ENCODE results near the gene SUFU.

The SUFU gene

DNA sequence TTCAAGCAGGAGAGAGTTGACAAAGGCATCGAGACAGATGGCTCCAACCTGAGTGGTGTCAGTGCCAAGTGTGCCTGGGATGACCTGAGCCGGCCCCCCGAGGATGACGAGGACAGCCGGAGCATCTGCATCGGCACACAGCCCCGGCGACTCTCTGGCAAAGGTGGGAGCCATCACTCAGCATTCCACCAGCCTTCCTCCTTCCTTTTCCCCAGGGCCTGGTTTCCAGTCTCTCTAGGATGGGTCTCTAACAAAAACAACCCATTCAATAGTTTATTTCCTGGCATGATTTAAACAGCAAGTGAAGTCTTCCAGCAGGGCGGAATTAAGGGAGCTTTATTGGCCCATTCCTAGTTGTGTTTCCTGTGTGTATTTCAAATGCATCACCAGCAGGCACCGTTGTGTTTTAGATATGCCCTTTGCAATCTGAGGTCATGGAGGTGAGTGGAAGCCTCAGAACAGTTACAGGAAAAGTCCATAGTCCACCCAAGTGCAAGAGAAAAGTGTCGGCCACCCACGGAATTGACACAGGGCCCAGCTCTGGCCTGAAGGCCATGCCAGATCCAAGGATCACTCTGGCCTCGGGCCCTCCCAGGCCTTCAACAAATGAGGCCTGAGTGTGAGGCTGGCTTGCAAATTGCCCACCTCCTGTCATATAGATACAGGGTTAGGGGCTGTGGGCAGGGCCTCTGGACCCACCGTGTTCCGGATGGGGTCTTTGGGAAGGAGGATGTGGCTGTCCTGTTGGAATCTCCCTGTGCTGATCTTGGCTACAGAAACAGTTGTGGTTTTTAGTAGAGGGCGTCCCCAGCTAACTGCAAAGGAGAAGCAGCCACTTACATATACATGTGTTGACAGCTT lies 93.6 kb downstream of the SUFU start:
- no peak for DNase-seq

DNA sequence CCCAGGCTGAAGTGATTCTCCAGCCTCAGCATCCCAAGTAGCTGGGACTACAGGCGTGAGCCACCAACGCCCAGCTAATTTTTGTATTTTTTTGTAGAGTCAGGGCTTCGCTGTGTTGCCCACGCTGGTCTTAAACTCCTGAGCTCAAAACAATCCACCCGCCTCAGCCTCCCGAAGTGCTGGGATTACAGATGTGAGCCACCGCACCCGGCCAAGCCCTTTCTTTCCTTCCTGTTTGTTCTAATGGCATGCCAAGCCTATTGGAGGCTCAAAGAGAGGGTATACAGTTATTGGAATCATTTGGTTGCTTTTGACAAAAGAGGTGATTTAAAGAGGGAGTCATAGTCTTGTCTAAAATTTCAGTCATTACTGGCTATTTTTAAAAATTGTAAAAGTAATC lies 94.5 kb downstream of the SUFU start:
- no peak for DNase-seq

DNA sequence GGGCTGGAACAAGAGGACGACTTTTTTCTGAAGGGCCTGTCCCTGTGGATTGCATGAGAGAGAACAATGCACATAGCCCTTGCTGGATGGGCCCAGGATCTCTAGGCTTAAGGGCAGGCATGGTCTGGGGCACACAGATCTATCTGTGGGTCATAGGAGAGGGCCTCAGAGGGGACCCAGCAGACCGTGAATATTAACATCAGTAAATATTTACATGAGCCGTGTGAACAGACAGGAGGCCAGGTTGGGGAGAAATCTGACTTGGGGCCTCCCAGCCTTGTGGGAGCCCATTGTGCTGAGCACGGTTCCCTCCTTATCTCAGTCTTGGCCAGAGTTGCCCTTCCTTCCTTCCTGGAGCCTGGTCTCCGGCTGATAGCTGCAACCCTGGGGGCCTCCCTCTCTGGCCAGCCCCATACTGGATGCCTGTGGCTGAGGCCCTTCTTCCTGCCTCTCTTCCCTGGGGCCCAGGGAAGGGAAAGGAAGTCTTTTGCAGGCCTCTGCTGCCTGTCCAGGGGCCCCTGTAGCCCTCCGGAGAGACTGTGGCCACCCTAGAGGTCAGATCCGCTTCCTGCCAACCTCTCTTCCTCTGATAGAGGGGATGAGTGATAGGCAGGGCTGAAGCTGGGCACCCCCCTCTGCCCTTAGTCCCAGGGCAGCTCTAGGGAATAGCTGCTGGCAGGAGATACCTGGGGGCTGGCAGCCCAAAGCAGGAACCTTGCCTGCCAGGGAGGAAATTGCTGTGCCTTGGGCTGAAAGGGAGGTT lies 96.0 kb downstream of the SUFU start:
- DNase-seq: no peak

DNA sequence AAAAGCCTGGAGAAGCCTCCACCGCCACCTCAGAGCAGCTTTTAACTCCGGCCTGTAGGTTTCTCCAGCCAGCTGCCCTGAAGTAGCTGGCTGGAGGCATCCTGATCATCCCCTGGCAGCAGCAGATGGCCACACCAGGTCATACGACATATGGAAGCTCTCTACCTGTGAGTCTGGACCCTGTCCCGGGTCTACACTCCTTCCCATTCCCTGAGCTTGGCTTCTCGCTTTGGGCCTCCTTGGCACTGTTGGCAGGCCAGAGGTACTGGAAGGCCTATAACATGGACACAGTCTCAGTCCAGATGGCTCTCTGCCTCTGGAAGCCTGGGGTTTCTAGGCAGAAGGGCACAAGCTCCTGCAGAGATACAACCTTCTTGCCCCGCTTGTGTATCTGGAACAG lies 97.0 kb downstream of the SUFU start:
- no peak for DNase-seq

DNA sequence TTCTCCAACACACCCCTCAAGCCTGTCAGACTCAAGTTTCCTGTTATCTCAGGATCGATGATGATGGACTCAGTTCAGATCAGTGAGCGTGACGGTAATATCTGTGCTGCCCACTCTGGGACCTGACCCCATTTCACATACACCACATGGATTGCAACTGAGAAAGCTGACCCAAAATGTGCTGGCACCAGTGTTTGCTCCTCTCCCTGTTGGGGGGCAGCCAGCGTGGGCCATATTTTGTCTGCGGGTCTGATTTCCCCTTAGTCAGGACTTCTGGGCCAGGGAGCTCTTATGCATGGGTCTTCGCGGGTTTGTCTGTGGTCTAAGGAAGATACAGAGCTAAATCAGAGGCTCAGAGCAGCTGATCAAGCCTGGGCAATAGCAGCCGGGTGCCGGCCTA lies 97.9 kb downstream of the SUFU start:
- DNase-seq: no peak

DNA sequence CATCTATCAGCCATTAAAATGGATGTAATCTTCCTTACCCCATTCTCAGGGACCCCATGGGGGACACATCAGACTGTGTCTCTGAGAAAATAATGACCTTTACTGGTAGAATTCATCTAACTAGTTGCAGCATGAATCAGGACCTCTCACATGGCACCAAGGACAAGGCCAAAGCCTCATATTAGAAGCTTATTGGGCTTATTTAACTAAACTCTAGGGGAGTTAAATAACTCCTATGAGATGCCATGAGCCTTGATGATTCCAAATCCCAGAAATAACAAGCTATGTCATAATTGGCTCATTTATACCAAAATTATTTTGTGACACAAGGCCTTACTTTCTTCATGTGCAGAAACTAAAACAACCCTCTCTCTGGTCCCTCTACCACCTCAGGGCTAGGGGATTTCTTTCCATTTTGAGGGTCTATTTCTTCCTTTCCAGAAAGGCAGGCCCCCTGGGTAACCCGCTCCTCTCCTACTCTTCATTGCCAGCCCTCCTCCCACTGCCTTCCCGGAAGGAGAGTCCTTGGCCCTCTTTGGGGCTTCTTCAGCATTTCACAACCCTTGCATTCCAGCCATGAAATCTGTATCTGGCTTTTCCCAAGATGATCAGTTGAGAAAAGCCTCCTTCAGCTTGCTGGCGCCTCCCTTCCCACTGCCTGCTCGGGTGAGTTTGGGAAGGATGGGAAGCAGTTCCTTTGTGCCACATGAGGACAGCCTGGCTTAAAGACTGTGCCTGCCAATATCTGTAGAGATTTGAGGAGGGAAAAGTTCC lies 98.7 kb downstream of the SUFU start:
- no peak for DNase-seq

DNA sequence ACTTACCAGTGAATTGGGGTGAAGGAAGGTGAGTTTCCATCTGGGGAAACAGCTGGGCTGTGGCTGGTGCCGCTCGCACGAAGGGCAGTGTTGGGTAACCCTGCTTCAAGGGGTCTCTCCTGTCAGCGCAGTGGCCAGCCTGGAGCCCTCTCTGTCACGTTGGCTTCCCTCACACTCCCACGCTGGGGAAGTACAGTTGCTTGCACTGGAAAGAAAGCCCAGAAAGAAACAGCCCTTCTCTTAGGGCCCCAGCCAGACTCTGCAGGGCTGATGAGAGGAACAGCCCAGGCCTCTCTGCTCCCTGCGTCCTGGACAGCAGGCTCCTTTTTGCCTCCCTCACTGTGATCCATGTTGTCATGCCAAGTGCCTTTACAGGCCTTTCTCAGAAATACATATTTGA lies 100.2 kb downstream of the SUFU start:
- DNase-seq: no peak

DNA sequence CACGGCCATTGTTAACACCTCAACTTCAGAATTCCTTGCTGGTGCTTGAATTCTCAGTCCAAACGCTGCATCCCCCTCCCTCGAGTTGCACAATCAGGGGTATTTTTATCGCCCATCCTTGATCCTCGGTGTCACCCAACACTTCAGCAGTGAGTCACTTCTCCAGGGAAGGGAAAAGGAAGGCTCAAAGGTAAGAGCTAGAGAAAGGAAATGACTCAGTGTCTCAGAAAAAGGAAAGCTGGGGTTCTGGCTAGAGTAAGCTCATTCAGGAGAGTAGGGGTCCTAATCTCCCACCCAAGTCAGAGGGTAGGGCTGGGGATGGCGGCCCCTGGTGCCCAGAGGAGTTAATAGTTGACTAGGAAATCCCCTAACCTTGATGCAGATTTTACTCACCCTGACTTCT lies 100.7 kb downstream of the SUFU start:
- no peak for DNase-seq

DNA sequence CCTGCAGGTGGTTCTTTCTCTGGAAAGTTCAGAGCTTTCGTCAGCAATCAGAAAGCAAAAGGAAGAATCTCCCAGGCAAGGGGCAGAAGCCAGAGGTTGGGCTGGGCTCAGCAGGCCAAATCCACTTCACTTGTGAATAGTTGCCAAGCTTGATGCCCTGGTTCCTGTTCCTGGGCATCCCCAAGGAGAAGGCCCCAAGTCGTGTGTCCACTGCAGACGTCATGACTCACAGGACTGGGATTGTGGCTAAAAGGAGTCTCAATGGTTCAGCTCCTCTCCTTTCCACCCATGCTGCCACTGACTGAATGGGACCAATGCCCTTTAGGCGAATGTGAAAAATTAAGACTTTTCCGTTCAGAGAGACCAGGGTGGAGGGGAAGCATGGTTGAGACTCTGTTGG lies 101.9 kb downstream of the SUFU start:
- no peak for DNase-seq

DNA sequence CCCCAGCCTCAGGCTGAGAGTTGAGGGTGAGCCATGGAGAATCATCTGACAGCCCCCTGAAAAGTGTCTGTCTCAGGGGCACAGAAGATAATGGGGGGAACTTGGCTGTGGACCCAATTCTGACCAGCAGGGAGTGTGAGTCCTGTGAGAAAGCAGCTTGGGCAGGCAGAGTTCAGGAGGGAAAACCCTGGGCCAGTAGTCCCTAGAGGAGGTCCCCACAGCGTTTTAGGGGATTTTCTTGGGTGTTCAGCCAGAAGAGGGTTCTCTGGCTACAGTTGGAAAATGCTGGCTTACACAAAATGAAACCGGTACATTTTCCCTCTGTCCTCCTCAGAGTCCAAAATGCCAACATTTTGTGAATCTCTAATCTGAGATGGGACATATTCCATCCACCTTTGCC lies 104.7 kb downstream of the SUFU start:
- no peak for DNase-seq

DNA sequence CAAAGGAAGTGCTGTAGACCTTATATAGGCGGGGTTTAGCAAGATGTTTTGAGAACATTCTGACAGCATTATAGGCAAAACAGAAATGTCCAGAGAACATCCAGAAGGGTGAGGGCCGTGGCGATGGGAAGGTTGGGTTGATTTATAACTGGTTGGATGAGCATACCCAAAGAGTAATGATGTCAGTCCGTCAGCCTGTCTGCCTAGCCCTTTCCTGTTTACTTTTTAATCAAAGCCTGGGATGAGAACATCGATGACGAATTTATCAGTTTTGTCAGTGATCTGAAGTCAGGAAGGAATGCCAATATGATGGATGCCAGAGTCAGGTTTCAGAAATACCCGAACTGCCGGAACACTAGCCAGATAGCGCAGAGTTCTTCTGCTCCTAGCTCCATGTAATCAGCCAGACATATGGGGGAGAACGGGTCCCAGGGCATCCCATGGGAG lies 106.7 kb downstream of the SUFU start:
- DNase-seq: peak; percentile 60

DNA sequence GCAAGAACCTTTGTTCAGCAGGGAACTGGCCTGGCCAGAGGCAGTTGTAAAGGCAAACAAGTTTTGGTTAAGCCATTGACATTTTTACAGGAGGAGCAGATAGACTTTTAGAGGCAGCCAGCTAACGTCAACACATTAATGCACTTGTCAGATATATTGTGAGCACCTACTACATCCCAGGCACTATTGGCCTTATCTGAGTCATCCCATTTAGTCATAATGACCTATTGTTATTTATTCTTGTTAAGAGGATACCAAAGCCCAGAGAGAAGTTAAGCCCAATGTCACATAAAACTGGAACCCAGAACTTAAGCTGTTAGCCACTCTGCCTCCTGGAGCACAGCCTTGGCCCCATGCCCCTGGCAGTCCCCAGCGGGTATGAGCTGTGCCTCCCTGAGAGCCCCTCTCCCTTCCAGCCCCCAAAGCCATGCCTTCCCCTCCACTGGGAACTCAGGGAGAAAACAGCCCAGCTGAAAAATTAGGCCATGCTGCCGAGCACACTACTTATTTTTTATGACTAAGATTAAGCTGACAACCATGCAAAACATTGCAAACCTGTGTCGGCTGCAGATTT lies 107.8 kb downstream of the SUFU start:
- DNase-seq: no peak

DNA sequence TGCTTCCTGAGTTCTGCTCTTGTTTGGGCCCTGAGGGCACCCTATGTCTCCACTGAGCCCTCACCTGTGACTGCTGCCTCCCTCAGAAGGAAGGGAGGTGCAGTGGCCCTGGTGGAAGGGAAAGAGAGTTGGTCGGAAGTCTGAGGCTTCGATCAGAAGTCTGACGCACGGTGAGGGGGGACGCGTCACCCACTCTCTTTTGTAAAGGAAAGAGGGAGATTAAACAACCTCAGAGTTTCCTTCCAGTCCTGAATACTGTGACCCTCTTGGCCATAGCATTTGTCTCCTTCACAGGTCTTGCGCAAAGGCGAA lies 109.1 kb downstream of the SUFU start:
- DNase-seq: peak; percentile 75

DNA sequence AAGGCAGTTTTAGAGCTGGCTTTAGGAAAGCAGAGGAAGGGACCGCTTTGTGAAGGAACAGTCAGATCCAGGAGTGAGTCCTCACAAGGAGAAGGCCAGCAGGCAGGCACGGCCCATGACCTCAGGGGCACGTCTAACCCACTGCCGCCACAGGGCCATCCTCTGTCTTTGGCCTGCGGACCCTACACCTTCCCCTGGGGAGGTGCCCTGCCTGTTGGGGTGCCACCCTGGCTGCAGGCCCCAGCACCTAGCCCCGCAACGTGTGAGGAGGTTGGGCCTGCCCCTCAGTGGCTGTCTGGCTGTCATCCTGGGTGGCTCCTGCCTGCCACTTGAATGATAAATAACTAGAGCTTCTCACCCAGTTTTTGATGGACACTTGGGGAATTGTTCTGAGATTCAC lies 109.5 kb downstream of the SUFU start:
- DNase-seq: peak; percentile 37

DNA sequence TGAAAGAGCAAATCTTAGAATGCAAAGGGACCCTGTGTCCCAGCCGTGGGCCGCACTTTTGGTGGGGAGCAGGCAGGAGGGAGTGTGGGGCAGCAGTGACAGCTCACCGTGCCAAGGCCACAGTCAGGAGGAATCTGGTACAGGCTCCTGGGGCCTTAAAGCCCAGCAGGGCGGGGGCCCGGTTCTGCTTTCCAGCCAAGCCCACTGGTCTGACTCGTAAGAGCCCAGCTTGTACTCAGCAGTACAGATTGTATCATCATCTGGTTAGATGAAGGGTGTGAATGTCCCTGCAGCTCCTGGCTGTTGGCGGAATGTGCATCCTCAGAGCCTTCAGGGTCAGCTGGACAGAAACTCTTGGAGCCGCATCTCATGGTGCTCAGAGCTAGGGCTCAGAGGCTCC lies 110.0 kb downstream of the SUFU start:
- no peak for DNase-seq

DNA sequence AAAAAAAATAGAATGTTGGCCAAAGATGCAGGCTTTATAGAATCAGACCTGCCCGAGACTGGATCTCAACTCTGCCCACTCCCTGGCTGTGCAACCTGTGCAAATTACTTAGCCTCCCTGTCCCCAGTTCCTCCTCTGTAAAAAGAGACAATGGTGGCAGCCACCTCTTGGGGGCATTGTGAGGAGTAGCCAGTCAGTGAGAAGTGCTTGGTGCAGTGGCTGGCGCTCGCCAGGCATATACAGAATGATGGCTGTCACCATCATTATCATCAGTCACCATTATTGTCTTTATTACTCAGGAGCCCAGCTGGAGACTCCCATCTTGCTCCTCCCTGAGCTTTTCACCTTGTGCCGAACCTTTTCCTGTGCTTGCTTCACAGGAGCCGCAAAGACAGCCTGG lies 111.1 kb downstream of the SUFU start:
- no peak for DNase-seq

DNA sequence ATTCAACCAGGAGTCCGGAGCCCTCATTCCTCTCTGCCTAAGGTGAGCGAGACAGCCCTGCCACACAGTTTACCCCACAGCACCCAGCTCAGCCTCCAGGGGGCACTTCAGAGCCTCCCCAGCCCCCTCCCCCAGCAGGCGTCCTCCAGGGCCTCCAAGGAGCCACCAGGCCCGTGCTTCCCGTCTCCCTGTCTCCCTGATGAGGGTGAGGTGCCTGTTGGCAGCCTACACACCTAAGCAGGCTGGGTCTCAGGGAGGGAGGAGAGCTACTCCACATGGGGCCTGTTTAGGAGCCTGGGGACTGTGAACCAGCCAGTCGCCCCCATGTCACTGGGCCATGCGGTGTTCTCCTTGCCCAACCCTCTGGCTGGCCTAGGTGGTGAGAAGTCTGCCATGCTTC lies 111.6 kb downstream of the SUFU start:
- DNase-seq: no peak

DNA sequence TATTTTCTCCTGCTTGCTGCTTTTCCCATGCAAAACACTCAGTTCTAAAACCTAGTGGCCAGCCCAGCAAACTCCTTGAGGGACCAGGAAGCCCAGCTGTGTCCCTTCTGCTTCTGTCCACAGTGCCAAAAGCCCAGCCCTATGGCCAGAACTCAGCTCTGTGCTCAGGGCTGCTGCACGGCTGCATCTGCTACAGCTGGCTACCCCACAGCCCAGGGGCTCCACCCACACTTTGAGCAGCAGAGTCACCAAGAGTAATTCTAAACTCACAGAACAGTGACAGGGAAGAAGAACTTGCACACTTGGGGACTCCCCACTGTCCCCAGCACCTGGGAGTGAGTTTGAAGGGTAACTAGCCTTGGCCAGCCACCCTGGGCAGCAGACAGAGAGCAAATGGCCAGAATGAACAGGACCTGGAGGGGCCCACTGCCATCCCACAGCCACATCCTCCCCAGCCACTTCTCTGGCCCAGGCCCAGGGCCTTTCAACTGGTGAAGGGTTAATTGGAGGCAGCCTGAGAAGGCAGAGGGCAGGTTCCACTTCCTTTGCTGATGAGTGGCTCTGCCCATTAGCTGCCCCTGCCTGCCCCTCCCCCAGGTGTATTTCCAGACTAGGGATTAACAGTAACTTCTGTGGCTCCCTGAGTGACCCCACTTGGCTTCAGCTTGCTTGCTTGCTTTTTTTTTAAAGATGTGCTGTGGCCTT lies 112.4 kb downstream of the SUFU start:
- DNase-seq: no peak

DNA sequence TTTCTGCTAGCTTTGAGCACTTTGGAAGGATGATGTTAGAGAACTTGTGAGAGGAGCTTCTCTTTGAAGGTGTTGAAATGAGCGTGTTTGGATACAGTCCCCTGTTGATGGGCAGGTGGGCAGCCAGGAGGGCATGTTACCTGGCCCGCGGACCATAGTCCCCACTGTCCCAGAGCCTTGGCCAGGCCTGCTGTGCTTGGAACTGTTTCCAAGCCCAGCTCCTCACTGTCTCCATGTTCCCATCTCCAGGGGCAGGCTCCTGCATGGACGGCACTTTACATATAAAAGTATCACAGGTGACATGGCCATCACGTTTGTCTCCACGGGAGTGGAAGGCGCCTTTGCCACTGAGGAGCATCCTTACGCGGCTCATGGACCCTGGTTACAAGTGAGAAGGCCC lies 113.3 kb downstream of the SUFU start:
- DNase-seq: no peak

DNA sequence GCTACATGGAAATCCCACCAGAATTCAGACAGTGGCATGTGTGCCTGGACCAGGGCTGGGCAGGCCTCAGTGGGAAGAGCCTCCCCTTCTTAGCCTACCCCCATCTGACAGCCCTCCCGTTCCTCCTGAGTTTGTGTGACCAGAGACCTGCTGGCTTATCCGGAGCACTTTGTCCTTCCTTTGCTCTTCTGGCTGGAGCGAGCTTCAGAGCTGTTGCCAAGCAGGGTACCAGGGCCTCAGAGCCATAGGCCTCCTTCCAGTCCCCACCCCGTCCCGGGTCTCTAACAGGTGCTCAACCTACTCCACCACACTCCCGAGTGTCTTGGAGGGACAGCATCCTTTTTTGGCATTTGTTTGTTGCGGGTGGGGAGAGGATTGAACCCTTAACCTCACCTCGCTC lies 114.0 kb downstream of the SUFU start:
- DNase-seq: no peak

DNA sequence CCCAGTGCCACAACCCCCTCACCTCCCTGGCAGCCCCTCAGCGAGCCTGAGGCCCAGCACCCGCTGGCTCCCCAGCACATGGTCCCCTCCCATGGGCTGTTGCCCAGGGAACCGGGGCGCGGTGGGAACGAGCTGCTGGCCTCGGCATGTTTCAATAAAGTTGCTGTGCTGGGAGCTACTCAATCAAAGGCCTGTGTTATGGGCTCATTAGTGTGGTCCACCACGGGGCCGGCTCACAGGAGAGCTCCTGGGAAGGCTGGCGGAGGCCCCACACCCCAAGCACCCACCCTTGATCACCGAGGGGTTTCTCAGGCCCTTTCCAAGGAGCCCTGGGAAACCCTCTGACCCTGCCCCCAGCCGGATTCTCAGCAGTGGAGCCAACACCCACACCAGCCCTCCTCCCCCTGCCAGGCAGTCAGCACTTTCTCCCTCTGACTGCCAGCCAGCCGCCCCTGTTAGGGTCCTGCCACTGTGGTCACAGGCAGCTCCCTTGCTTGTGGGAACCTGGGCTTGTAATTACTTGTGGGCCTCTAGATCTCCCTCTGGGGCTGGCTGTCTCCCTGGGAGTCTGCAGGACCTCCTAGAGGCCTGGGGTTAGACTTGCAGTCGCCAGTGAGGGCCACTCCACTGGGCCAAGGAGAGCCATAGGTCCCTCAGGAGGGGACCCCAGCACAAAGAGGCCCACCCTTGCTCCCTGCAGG lies 115.7 kb downstream of the SUFU start:
- no peak for DNase-seq

DNA sequence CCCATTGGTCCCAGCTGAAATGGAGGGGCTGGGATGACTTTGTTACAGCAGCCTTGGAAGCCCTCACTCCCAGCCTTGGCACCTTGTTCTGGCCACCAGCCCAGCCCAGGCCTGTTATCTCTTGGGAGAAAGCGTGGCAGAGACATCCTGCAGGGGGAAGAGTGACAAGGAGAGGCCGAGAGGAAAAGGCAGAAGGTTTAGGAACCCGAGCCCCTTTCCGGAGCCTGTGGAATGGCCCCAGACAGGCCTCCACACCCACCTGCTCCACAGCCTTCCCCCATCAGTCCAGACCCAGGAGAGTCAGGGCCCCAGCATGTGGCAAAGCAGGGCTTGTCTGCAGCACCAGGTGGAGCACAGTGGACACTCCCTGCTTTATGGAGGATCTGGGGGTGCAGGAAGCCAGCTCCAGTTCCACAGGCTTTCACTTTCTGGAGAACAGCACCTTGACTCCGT lies 116.4 kb downstream of the SUFU start:
- no peak for DNase-seq
